Neural crest cell (in vitro differentiated cells): Measurements from ENCODE around the gene DVL3. TPM values are rescaled to one million over a fixed set of nuclear protein-coding genes. Genes with fewer than 3 reads are reported as not detected.
A peak's percentile ranks its signal among the peaks of the same experiment; 100 is the strongest.
"Not testable (repeated sequence)": the region's sequence is repeated elsewhere in the genome, so short reads cannot be mapped to it uniquely, and the experiment has no call there.

ENCODE experiments used
- DNase-seq: peaks from one replicate; pipeline ENCODE4 v3.0.0; 2021; ENCODE audit warnings: low read depth, mixed read lengths, low spot score
- H3K27ac Mint-ChIP-seq: one replicate; pipeline ENCODE4 v1.8.0; 2021; ENCODE audit warnings: mild to moderate bottlenecking, mixed read lengths; ENCODE audit not compliant: unreplicated experiment
- H3K27me3 Mint-ChIP-seq: 2 replicates; pipeline ENCODE4 v1.8.0; 2021; ENCODE audit warnings: low read depth, mild to moderate bottlenecking, mixed read lengths
- H3K36me3 Mint-ChIP-seq: 2 replicates; pipeline ENCODE4 v1.8.0; 2021; ENCODE audit warnings: low read depth, mild to moderate bottlenecking, mixed read lengths
- H3K4me1 Mint-ChIP-seq: 2 replicates; pipeline ENCODE4 v1.8.0; 2021; ENCODE audit warnings: mixed read lengths
- H3K4me3 Mint-ChIP-seq: one replicate; pipeline ENCODE4 v1.8.0; 2021; ENCODE audit warnings: mild to moderate bottlenecking, mixed read lengths
- H3K9me3 Mint-ChIP-seq: 2 replicates; pipeline ENCODE4 v1.8.0; 2021; ENCODE audit warnings: mixed read lengths
- CTCF ChIP-seq: fragments of 200-600 bp; sonication (generic); conservative IDR thresholded peaks from 2 replicates; pipeline ENCODE4 v1.5.0; 2021; ENCODE audit warnings: antibody characterized with exemption, mild to moderate bottlenecking
- total RNA-seq: library from RNA; stranded (reverse); gene quantifications from 2 replicates; pipeline ENCODE4 v1.2.1, GENCODE V29; 2021

The DVL3 gene
- total RNA-seq, 1 donor from 2014 or later: 93.8 TPM

- no peaks in the 10 kb centered on the region for H3K4me1 Mint-ChIP-seq
- H3K4me3 Mint-ChIP-seq: no peak overlapping the region
- H3K27me3 Mint-ChIP-seq: no peaks in the 10 kb centered on the region
- no peak for TF ChIP-seq CTCF
- H3K27ac Mint-ChIP-seq: no peak overlapping the region
- H3K9me3 Mint-ChIP-seq: no peaks in the 10 kb centered on the region
- no peak for DNase-seq
- H3K36me3 Mint-ChIP-seq: no peaks in the 10 kb centered on the region
These were observed 9.4 kb upstream of the DVL3 start for GRCh38 chr3:184145751-184146270.

- TF ChIP-seq CTCF: no peak
- H3K4me3 Mint-ChIP-seq: no peak overlapping the region
- no peaks in the 10 kb centered on the region for H3K36me3 Mint-ChIP-seq
These were observed 7.1 kb upstream of the DVL3 start for GRCh38 chr3:184148076-184148475.

GRCh38 chr3:184149123-184149522 is 6.1 kb upstream of the DVL3 start:
- no peak overlapping the region for H3K27ac Mint-ChIP-seq
- no peak for TF ChIP-seq CTCF

More at GRCh38 chr3:184148076-184148475, 7.1 kb upstream of the DVL3 start:
- no peaks in the 10 kb centered on the region for H3K27me3 Mint-ChIP-seq
- DNase-seq: no peak
- H3K27ac Mint-ChIP-seq: no peak overlapping the region
- peaks cover 6% of the 10 kb centered on the region for H3K4me1 Mint-ChIP-seq
- H3K9me3 Mint-ChIP-seq: no peaks in the 10 kb centered on the region

DNA sequence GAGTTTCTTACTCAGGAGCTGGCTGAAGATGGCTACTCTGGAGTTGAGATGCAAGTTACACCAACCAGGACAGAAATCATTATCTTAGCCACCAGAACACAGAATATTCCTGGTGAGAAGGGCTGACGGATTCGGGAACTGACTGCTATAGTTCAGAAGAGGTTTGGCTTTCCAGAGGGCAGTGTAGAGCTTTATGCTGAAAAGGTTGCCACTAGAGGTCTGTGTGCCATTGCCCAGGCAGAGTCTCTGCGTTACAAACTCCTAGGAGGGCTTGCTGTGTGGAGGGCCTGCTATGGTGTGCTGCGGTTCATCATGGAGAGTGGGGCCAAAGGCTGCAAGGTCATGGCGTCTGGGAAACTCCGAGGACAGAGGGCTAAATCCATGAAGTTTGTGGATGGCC is 5.4 kb upstream of the DVL3 start:
- not testable (repeated sequence) for DNase-seq, H3K36me3 Mint-ChIP-seq, H3K27me3 Mint-ChIP-seq, H3K9me3 Mint-ChIP-seq, H3K27ac Mint-ChIP-seq
- Mint-ChIP-seq H3K4me1 (peaks cover 21% of the 10 kb centered on the region), H3K4me3 (peak overlapping the region; percentile 72)

More at GRCh38 chr3:184149123-184149522, 6.1 kb upstream of the DVL3 start:
- no peaks in the 10 kb centered on the region for H3K27me3 Mint-ChIP-seq
- peaks cover 15% of the 10 kb centered on the region for H3K4me1 Mint-ChIP-seq
- H3K36me3 Mint-ChIP-seq: no peaks in the 10 kb centered on the region
- DNase-seq: no peak
- H3K4me3 Mint-ChIP-seq: no peak overlapping the region
- no peaks in the 10 kb centered on the region for H3K9me3 Mint-ChIP-seq

DNA sequence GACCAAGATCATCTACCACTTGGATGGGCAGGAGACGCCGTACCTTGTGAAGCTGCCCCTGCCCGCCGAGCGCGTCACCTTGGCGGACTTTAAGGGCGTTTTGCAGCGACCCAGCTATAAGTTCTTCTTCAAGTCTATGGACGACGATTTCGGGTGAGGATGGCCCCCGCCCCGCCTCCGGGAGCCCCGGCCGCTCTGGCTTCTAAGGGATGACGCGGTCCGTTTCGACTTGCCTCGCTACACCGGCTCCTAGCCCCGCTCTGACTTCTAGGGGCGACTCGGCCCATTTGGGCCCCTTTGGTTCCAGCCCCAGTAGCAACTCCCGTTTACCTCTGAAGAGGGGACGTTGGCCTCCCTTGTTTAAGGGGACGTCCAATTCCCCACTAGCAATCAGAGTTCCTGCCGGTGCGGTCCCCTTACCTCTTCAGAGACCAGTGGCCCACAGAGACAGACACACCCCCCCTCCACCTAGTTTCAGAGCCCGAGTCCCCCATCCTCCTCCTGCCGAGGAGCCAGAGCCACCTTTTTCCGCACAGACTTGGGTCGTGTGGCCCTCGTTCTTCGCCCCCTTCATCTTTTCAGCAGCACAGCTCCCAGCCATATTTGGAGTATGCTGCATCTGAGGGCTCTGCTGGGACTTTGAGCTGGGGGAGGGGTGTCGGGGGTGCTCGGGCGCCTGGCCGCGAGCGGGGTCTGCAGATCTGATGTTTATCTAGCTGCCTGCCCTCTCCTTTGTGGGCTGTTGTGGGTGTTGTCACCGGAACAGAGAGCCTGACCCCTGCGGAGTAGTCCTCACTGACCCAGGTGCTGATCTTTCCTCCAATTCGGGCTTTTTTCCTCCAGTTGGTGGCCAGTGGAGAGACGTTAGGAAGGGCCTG is 706 bp downstream of the DVL3 start:
- DNase-seq: peak; percentile 33
- Mint-ChIP-seq H3K9me3 (no peaks in the 10 kb centered on the region), H3K27ac (peak overlapping the region; percentile 96), H3K4me1 (peaks cover 42% of the 10 kb centered on the region), H3K36me3 (no peaks in the 10 kb centered on the region), H3K27me3 (no peaks in the 10 kb centered on the region), H3K4me3 (peak overlapping the region; percentile 93)
- TF ChIP-seq CTCF: no peak

DNA sequence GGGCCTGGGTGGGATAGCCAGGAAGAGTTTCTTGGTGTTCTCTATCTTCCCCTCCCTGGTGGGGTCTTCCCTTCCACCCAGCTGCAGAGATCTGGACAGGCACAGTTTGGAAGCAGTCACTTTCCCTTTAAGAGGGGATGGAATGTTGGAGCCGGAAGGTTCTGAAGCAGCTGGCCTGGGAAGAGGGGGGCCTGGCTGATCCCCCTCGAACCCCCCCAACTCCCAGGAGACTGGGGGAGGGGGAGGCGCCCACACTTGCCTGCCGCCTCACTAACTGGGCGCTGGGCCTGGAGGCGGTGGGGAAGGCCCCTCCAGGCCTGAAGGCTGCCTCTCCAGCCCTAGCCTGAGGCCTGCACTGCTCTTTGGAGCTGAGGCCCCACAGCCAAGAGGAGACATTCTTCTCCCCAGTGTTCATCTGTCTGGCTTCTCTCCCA is 1.4 kb downstream of the DVL3 start:
- H3K4me1 Mint-ChIP-seq: peaks cover 45% of the 10 kb centered on the region
- H3K36me3 Mint-ChIP-seq: peaks cover 2% of the 10 kb centered on the region
- no peaks in the 10 kb centered on the region for H3K9me3 Mint-ChIP-seq
- peak overlapping the region; percentile 90 for H3K27ac Mint-ChIP-seq
- H3K27me3 Mint-ChIP-seq: no peaks in the 10 kb centered on the region
- H3K4me3 Mint-ChIP-seq: peak overlapping the region; percentile 93
- no peak for TF ChIP-seq CTCF
- no peak for DNase-seq
